IMR-90 (cell line): ENCODE measurements around the gene F10. TPM values are rescaled to one million over a fixed set of nuclear protein-coding genes. Genes with fewer than 3 reads are reported as not detected.

ENCODE experiments used
- ATAC-seq: fragments of 200-7000 bp; cut with Tn5 transposase; 2 replicates; pipeline ENCODE4 v1.9.1; 2020; ENCODE audit warnings: low read depth, mild to moderate bottlenecking, moderate library complexity
- BruUV-seq: library from RNA; stranded (reverse); fragments of 400-500 nt; replicated peaks from 2 replicates; lab custom pipeline; 2021; lab: Mats Ljungman, UMichigan
- CTCF ChIA-PET: fragments of 300-600 bp; formaldehyde crosslinking; extraction: SDS; loops from one replicate; lab custom pipeline; 2021; ENCODE audit warnings: antibody characterized with exemption; lab: Yijun Ruan, JAX
- POLR2A ChIA-PET: fragments of 300-600 bp; sonication (Branson Sonifier 250); formaldehyde crosslinking; loops from one replicate; lab custom pipeline; 2022; ENCODE audit warnings: antibody characterized with exemption; ENCODE audit not compliant: unreplicated experiment; lab: Charles Lee
- DNase-seq: peaks from one replicate; pipeline ENCODE4 v3.0.0; 2013
- H2AFZ ChIP-seq: replicated peaks from 2 replicates; pipeline ENCODE3; 2013; ENCODE audit warnings: low read length, mild to moderate bottlenecking; ENCODE audit not compliant: poor library complexity
- H2AK5ac ChIP-seq: 2 replicates; pipeline ENCODE4 v1.6.1; 2013; ENCODE audit warnings: low read depth, low read length, inconsistent platforms
- H2AK9ac ChIP-seq: replicated peaks from 2 replicates; pipeline ENCODE3; 2013; ENCODE audit warnings: mild to moderate bottlenecking, low read depth, low read length, moderate library complexity; ENCODE audit not compliant: poor library complexity
- H2BK120ac ChIP-seq: 2 replicates; pipeline ENCODE4 v1.6.1; 2013; ENCODE audit warnings: low read depth, low read length, inconsistent platforms
- H2BK15ac ChIP-seq: 3 replicates; pipeline ENCODE4 v1.6.1; 2013; ENCODE audit warnings: low read depth, low read length, inconsistent platforms
- H2BK20ac ChIP-seq: 2 replicates; pipeline ENCODE4 v1.6.1; 2013; ENCODE audit warnings: low read depth, mild to moderate bottlenecking, inconsistent platforms, low read length, moderate library complexity
- H2BK5ac ChIP-seq: 2 replicates; pipeline ENCODE4 v1.6.1; 2013; ENCODE audit warnings: mild to moderate bottlenecking, low read depth, low read length, inconsistent platforms; ENCODE audit not compliant: poor library complexity, severe bottlenecking
- H3K14ac ChIP-seq: replicated peaks from 2 replicates; pipeline ENCODE4 v1.6.1; 2013; ENCODE audit warnings: low read depth, low read length, inconsistent platforms
- H3K18ac ChIP-seq: 2 replicates; pipeline ENCODE4 v1.6.1; 2013; ENCODE audit warnings: low read depth, low read length, control low read depth
- H3K23ac ChIP-seq: 2 replicates; pipeline ENCODE4 v1.6.1; 2013; ENCODE audit warnings: low read depth, low read length, inconsistent platforms
- H3K27ac ChIP-seq: 2 replicates; pipeline ENCODE4 v1.5.1; 2013; ENCODE audit warnings: mild to moderate bottlenecking, control low read depth, low read length; ENCODE audit not compliant: insufficient read depth
- H3K27me3 ChIP-seq: 2 replicates; pipeline ENCODE4 v1.6.1; 2013; ENCODE audit warnings: low read length; ENCODE audit not compliant: control insufficient read depth, insufficient read depth
- H3K36me3 ChIP-seq: 2 replicates; pipeline ENCODE4 v1.6.1; 2013; ENCODE audit warnings: low read length, mixed read lengths; ENCODE audit not compliant: control insufficient read depth, insufficient read depth
- H3K4ac ChIP-seq: 2 replicates; pipeline ENCODE4 v1.6.1; 2013; ENCODE audit warnings: low read depth, low read length, inconsistent platforms
- H3K4me1 ChIP-seq: 2 replicates; pipeline ENCODE4 v1.6.1; 2013; ENCODE audit warnings: low read length, mixed read lengths; ENCODE audit not compliant: control insufficient read depth, insufficient read depth
- H3K4me2 ChIP-seq: 2 replicates; pipeline ENCODE4 v1.6.1; 2013; ENCODE audit warnings: low read depth, mild to moderate bottlenecking, control low read depth, low read length, moderate library complexity
- H3K4me3 ChIP-seq: 2 replicates; pipeline ENCODE4 v1.5.1; 2013; ENCODE audit warnings: low read depth, mild to moderate bottlenecking, control low read depth, low read length, moderate library complexity; ENCODE audit not compliant: insufficient read depth
- H3K56ac ChIP-seq: 2 replicates; pipeline ENCODE4 v1.6.1; 2013; ENCODE audit warnings: low read length, inconsistent platforms; ENCODE audit not compliant: insufficient read depth; ENCODE audit errors: extremely low read depth
- H3K79me1 ChIP-seq, 2 experiments: 2 replicates each; pipeline ENCODE4 v1.6.1; 2013; ENCODE audit warnings: low read length in 2 of 2, inconsistent platforms in 1 of 2, low read depth in 1 of 2
- H3K9ac ChIP-seq: 2 replicates; pipeline ENCODE4 v1.6.1; 2013; ENCODE audit warnings: low read depth, low read length, control low read depth
- H3K9me1 ChIP-seq: 2 replicates; pipeline ENCODE4 v1.6.1; 2013; ENCODE audit warnings: low read length, inconsistent platforms; ENCODE audit not compliant: insufficient read depth
- H3K9me3 ChIP-seq: 2 replicates; pipeline ENCODE4 v1.6.1; 2013; ENCODE audit warnings: low read length; ENCODE audit not compliant: control insufficient read depth, insufficient read depth
- H4K20me1 ChIP-seq: 2 replicates; pipeline ENCODE4 v1.6.1; 2013; ENCODE audit warnings: low read length, inconsistent platforms; ENCODE audit not compliant: insufficient read depth
- H4K5ac ChIP-seq: 2 replicates; pipeline ENCODE4 v1.6.1; 2013; ENCODE audit warnings: mild to moderate bottlenecking, low read depth, low read length, control low read depth
- H4K8ac ChIP-seq, 2 experiments: 2 replicates each; pipeline ENCODE4 v1.6.1; 2013; ENCODE audit warnings: low read depth in 2 of 2, low read length in 2 of 2, control low read depth in 1 of 2, inconsistent platforms in 1 of 2
- H4K91ac ChIP-seq: 2 replicates; pipeline ENCODE4 v1.6.1; 2013; ENCODE audit warnings: low read depth, low read length, inconsistent platforms; ENCODE audit not compliant: insufficient read depth
- CEBPB ChIP-seq: IDR thresholded peaks from 2 replicates; pipeline ENCODE4 v1.6.1; 2012; ENCODE audit warnings: low read depth, low read length, improper control_type of control experiment
- FOS ChIP-seq: fragments of 150-350 bp; IDR thresholded peaks from 2 replicates; pipeline ENCODE4 v1.6.1; 2016; ENCODE audit warnings: low read depth, low read length
- MAFK ChIP-seq: IDR thresholded peaks from 2 replicates; pipeline ENCODE4 v1.6.1; 2012; ENCODE audit warnings: low read depth, low read length, improper control_type of control experiment
- POLR2A ChIP-seq: IDR thresholded peaks from 2 replicates; pipeline ENCODE4 v1.6.1; 2012; ENCODE audit warnings: mild to moderate bottlenecking, low read depth, low read length
- RFX5 ChIP-seq: IDR thresholded peaks from 2 replicates; pipeline ENCODE4 v1.8.0; 2012; ENCODE audit warnings: low read depth, mild to moderate bottlenecking, low read length, moderate library complexity
- WGBS, 2 experiments: methylation state at CpG; one replicate each; pipeline versions ENCODE4 v1.1.5 to v1.1.7; 2013; ENCODE audit warnings: missing lambda C conversion rate in 2 of 2; ENCODE audit not compliant: insufficient read length in 1 of 2; ENCODE audit errors: extremely low coverage in 2 of 2; 5-methylcytosine and 5-hydroxymethylcytosine counted together
- dilution Hi-C: fragments of 300-500 bp; cut with HindIII; formaldehyde crosslinking; loops from one replicate; pipeline ENCODE4 v1.14.3; 2018; ENCODE audit warnings: low sequenced_read_pairs; ENCODE audit not compliant: unreplicated experiment
- in situ Hi-C: fragments of 300-500 bp; cut with MboI; formaldehyde crosslinking; loops from 3 replicates; pipeline ENCODE4 v1.14.3; 2019; ENCODE audit warnings: low sequenced_read_pairs, inconsistent platforms, mixed read lengths
- intact Hi-C: fragments of 100-400 bp; cut with micrococcal nuclease; formaldehyde crosslinking; loops from 2 replicates; pipeline ENCODE4 v1.10.0; 2022
- polyA plus RNA-seq, 3 experiments: library from polyadenylated mRNA; depleted of rRNA; stranded (reverse); fragments of >200 nt; gene quantifications; 2 replicates each; pipeline ENCODE4 v1.2.3, GENCODE V29; 2012; ENCODE audit warnings: low replicate concordance in 1 of 3
- total RNA-seq: library from RNA; depleted of rRNA; stranded (reverse); fragments of >200 nt; gene quantifications from 2 replicates; pipeline ENCODE4 v1.2.3, GENCODE V29; 2012

Gene F10
- total and polyA plus RNA-seq, 2 of the 4 experiments (the other 2 are of a cell fraction) = 9.1 to 19.5 TPM

GRCh38 chr13:113093580-113094409, 28.8 kb upstream of the F10 start:
- BruUV-seq = no TSS peak
- H3K4me2 ChIP-seq = no peak overlapping the region
- no peak overlapping the region for H2AFZ ChIP-seq
- ChIA-PET CTCF (no interaction called here), POLR2A (no interaction called here)
- in situ Hi-C loops = no loop called here
- no peak overlapping the region for H4K8ac ChIP-seq
- no peak overlapping the region for H3K14ac ChIP-seq
- H2BK15ac ChIP-seq = no peak overlapping the region
- H3K4me1 ChIP-seq = 0 out of 2 replicates have a peak, but pooled peaks cover 4% of the 10 kb centered on the region
- DNase-seq (no peak), ATAC-seq (no peak)
- H3K27ac ChIP-seq = no peak overlapping the region
- no peak overlapping the region for H3K56ac ChIP-seq
- no peak overlapping the region for H3K23ac ChIP-seq
- H3K9me3 ChIP-seq = no peaks in the 10 kb centered on the region
- no peak overlapping the region for H2BK20ac ChIP-seq
- H2BK120ac ChIP-seq = no peak overlapping the region
- H3K4me3 ChIP-seq = no peak overlapping the region
- H3K9ac ChIP-seq = no peak overlapping the region
- H3K9me1 ChIP-seq = no peaks in the 10 kb centered on the region
- intact Hi-C loops = no loop called here
- H3K4ac ChIP-seq = no peak overlapping the region
- no peak overlapping the region for H2BK5ac ChIP-seq
- no peak overlapping the region for H3K18ac ChIP-seq
- dilution Hi-C loops = no loop called here
- no peaks in the 10 kb centered on the region for H3K79me1 ChIP-seq
- H3K36me3 ChIP-seq = no peaks in the 10 kb centered on the region
- peaks cover 41% of the 10 kb centered on the region for H3K27me3 ChIP-seq
- H4K91ac ChIP-seq = no peak overlapping the region
- 77% methylated on average over 10 of the region's 29 CpGs; no CpG with 5 or more reads in 1 of the 2 experiments for WGBS, 2 experiments
- TF ChIP-seq FOS (no peak), RFX5 (no peak), MAFK (no peak), POLR2A (no peak), CEBPB (no peak)
- H4K20me1 ChIP-seq = no peaks in the 10 kb centered on the region
- no peak overlapping the region for H4K5ac ChIP-seq
- H2AK5ac ChIP-seq = no peak overlapping the region
- no peak overlapping the region for H2AK9ac ChIP-seq
